PC-9 (cell line): ENCODE results near the gene MAPK10. TPM values are rescaled to one million over a fixed set of nuclear protein-coding genes. Genes with fewer than 3 reads are reported as not detected.

ENCODE experiments used
- BruUV-seq: library from RNA; stranded (reverse); fragments of 400-500 nt; replicated peaks from 2 replicates; lab custom pipeline; 2021; lab: Mats Ljungman, UMichigan
- CTCF ChIA-PET: fragments of 300-600 bp; sonication (Branson Sonifier 250); formaldehyde crosslinking; loops from one replicate; lab custom pipeline; 2022; ENCODE audit warnings: antibody characterized with exemption; lab: Charles Lee
- POLR2A ChIA-PET: fragments of 300-600 bp; sonication (Branson Sonifier 250); formaldehyde crosslinking; loops from one replicate; lab custom pipeline; 2022; ENCODE audit warnings: antibody characterized with exemption; ENCODE audit not compliant: unreplicated experiment; lab: Charles Lee
- DNase-seq, 2 experiments: peaks; one replicate each; pipeline versions ENCODE4 v3.0.0 to v3.0.0-alpha.2; 2015 to 2022; ENCODE audit warnings: mixed read lengths in 1 of 2
- H2AFZ ChIP-seq: fragments of 200-600 bp; sonication (generic); 2 replicates; pipeline ENCODE4 v1.8.1; 2017; ENCODE audit warnings: antibody characterized with exemption
- H3F3A ChIP-seq: fragments of 200-600 bp; sonication (generic); 2 replicates; pipeline ENCODE4 v1.8.1; 2017; ENCODE audit warnings: antibody characterized with exemption, mild to moderate bottlenecking, low read depth; ENCODE audit not compliant: insufficient read depth
- H3K27ac ChIP-seq: fragments of 200-600 bp; sonication (generic); 2 replicates; pipeline ENCODE4 v1.6.1; 2016; ENCODE audit warnings: mixed run types
- H3K27me3 ChIP-seq: fragments of 200-600 bp; sonication (generic); 2 replicates; pipeline ENCODE4 v1.6.1; 2016; ENCODE audit warnings: low read depth, mixed run types; ENCODE audit not compliant: insufficient read depth
- H3K36me3 ChIP-seq: fragments of 200-600 bp; sonication (generic); 2 replicates; pipeline ENCODE4 v1.6.1; 2016; ENCODE audit warnings: low read depth, mixed run types
- H3K4me1 ChIP-seq: fragments of 200-600 bp; sonication (generic); replicated peaks from 2 replicates; pipeline ENCODE4 v1.6.1; 2016; ENCODE audit warnings: mixed run types; ENCODE audit not compliant: insufficient read depth
- H3K4me2 ChIP-seq: fragments of 200-600 bp; sonication (generic); 2 replicates; pipeline ENCODE4 v1.6.1; 2017; ENCODE audit warnings: mixed run types
- H3K4me3 ChIP-seq: fragments of 200-600 bp; sonication (generic); 2 replicates; pipeline ENCODE4 v1.6.1; 2016; ENCODE audit warnings: mixed run types
- H3K79me2 ChIP-seq: fragments of 200-600 bp; sonication (generic); 2 replicates; pipeline ENCODE4 v1.6.1; 2017; ENCODE audit warnings: low read depth, mixed run types
- H3K9me2 ChIP-seq: fragments of 200-600 bp; sonication (generic); 2 replicates; pipeline ENCODE4 v1.8.1; 2017; ENCODE audit warnings: mild to moderate bottlenecking; ENCODE audit not compliant: insufficient read depth
- H3K9me3 ChIP-seq: fragments of 200-600 bp; sonication (generic); 2 replicates; pipeline ENCODE4 v1.8.1; 2016; ENCODE audit warnings: low read depth; ENCODE audit not compliant: insufficient read depth
- H4K20me1 ChIP-seq: fragments of 200-600 bp; sonication (generic); 2 replicates; pipeline ENCODE4 v1.8.1; 2017; ENCODE audit not compliant: insufficient read depth
- EZH2 ChIP-seq: fragments of 200-600 bp; sonication (generic); IDR thresholded peaks from 2 replicates; pipeline ENCODE4 v1.8.0; 2017; ENCODE audit warnings: antibody characterized with exemption, low read depth
- intact Hi-C: fragments of 100-400 bp; cut with micrococcal nuclease; formaldehyde crosslinking; loops from one replicate; pipeline ENCODE4 v1.10.0; 2022; ENCODE audit not compliant: unreplicated experiment
- total RNA-seq: library from RNA; stranded (reverse); gene quantifications from 2 replicates; pipeline ENCODE4 v1.2.3, GENCODE V29; 2021
- TF ChIP-seq, protein P1 (sequence below): fragments of 200-600 bp; sonication (generic); conservative IDR thresholded peaks from 2 replicates; pipeline ENCODE4 v1.6.1; 2017; ENCODE audit warnings: mixed run types, antibody characterized with exemption, mild to moderate bottlenecking, moderate library complexity

MAPK10 gene
- total RNA-seq, 1 experiment from 2014 or later: 4.2 TPM

DNA sequence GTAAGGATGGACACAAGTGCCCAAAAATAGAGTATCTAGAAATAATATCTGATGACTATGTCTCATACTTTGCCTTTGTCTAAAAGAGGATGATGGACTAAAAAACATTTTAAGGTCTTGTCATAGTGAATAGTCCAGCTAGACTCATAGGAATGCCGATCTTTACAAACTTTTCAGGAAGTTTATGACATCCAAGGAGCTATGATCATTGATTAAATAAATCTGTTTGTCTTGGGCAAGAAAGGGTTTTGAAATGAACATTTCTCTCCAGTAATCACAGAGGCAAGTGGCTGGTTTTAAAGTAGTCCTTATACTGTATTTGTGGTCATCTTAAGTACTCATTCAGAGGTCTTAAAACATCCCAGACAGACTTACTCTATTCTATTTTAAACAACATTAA, 109.8 kb downstream of the MAPK10 start:
- Histone ChIP-seq H3K4me3 (no peak overlapping the region), H3K9me3 (no peaks in the 10 kb centered on the region), H3K36me3 (no peaks in the 10 kb centered on the region), H2AFZ (no peak overlapping the region), H3K4me1 (no peaks in the 10 kb centered on the region), H3K79me2 (no peaks in the 10 kb centered on the region), H3K4me2 (no peak overlapping the region), H3K9me2 (no peaks in the 10 kb centered on the region), H3K27me3 (no peaks in the 10 kb centered on the region), H3K27ac (no peak overlapping the region), H3F3A (no peaks in the 10 kb centered on the region), H4K20me1 (no peaks in the 10 kb centered on the region)
- BruUV-seq: no TSS peak
- ChIA-PET CTCF (no interaction called here), POLR2A (no interaction called here)
- no peak for TF ChIP-seq EZH2
- TF ChIP-seq, protein P1, sequence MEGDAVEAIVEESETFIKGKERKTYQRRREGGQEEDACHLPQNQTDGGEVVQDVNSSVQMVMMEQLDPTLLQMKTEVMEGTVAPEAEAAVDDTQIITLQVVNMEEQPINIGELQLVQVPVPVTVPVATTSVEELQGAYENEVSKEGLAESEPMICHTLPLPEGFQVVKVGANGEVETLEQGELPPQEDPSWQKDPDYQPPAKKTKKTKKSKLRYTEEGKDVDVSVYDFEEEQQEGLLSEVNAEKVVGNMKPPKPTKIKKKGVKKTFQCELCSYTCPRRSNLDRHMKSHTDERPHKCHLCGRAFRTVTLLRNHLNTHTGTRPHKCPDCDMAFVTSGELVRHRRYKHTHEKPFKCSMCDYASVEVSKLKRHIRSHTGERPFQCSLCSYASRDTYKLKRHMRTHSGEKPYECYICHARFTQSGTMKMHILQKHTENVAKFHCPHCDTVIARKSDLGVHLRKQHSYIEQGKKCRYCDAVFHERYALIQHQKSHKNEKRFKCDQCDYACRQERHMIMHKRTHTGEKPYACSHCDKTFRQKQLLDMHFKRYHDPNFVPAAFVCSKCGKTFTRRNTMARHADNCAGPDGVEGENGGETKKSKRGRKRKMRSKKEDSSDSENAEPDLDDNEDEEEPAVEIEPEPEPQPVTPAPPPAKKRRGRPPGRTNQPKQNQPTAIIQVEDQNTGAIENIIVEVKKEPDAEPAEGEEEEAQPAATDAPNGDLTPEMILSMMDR: no peak
- no peak for DNase-seq
- intact Hi-C loops: no loop called here

DNA sequence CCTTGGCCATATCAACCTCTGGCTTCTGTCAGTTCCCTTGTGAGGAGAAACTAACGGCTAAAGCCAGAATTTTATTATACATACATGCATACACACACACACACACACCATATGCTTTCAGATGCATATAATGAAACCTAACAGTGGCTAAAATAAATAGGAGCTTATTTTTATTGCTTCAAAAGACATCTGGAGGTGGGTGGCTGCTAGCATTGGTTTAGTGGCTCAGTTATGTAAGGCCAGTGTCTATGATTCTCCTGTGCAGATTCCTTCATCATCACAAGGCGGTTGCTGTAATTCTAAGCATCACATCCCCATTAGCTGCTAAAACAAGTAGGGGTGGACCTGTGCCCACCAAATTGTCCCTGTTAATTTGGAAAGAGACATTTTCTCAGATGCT, 110.8 kb downstream of the MAPK10 start:
- intact Hi-C loops: no loop called here
- Histone ChIP-seq H3K4me2 (no peak overlapping the region), H3K4me3 (no peak overlapping the region), H3K27me3 (no peaks in the 10 kb centered on the region), H4K20me1 (no peaks in the 10 kb centered on the region), H3K9me3 (no peaks in the 10 kb centered on the region), H3K79me2 (no peaks in the 10 kb centered on the region), H3K36me3 (no peaks in the 10 kb centered on the region), H3F3A (no peaks in the 10 kb centered on the region), H2AFZ (no peak overlapping the region), H3K27ac (no peak overlapping the region), H3K9me2 (no peaks in the 10 kb centered on the region), H3K4me1 (no peaks in the 10 kb centered on the region)
- ChIA-PET CTCF (no interaction called here), POLR2A (no interaction called here)
- no peak for DNase-seq
- no TSS peak for BruUV-seq
- TF ChIP-seq EZH2: no peak
- TF ChIP-seq, protein P1: no peak

DNA sequence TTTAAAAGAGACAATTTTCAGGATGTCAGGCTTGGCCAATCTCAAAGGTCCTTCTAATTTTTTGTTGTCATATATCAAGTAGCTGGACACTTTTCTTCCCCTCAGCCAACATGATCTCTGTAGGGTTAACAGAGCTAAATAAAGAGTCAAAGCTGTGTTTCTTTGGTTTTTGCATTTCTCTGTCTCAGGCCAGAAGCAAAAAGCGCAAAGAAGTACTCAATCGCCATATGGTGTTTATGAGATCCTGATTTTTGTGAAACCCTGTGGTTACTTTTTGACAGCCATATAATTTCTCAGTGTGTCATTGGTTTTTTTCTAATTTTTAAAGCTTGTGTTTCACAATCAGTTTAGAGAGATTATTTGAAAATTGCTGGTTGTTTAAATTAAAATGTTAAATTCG, 111.9 kb downstream of the MAPK10 start:
- POLR2A ChIA-PET: no interaction called here
- no TSS peak for BruUV-seq
- intact Hi-C loops: no loop called here
- Histone ChIP-seq H3K27ac (no peak overlapping the region), H3K27me3 (no peaks in the 10 kb centered on the region), H3K4me3 (no peak overlapping the region), H2AFZ (no peak overlapping the region), H4K20me1 (no peaks in the 10 kb centered on the region), H3K4me1 (no peaks in the 10 kb centered on the region), H3K4me2 (no peak overlapping the region), H3K79me2 (no peaks in the 10 kb centered on the region), H3K36me3 (no peaks in the 10 kb centered on the region), H3K9me3 (no peaks in the 10 kb centered on the region), H3K9me2 (no peaks in the 10 kb centered on the region), H3F3A (no peaks in the 10 kb centered on the region)
- TF ChIP-seq, protein P1: no peak
- TF ChIP-seq EZH2: no peak
- CTCF ChIA-PET: no interaction called here
- no peak for DNase-seq
